ENCODE measurements around the gene HSD11B2. TPM values are rescaled to one million over a fixed set of nuclear protein-coding genes. Genes with fewer than 3 reads are reported as not detected.

HSD11B2 gene
- total and polyA plus RNA-seq, 2 of the 4 experiments (the other 2 are of a cell fraction), result 0.26 TPM; not detected in 1

- Histone ChIP-seq H2AK9ac (replicated peaks; ENCODE audit: low read depth, low read length, poor library complexity) (no peak overlapping the region), H3K56ac (ENCODE audit: extremely low read depth, insufficient read depth, low read length) (no peak overlapping the region), H2BK5ac (ENCODE audit: low read depth, low read length, poor library complexity, severe bottlenecking) (no peak overlapping the region), H4K8ac (ENCODE audit: low read depth in 2 of 2, low read length in 2 of 2) (no peak overlapping the region), H4K91ac (ENCODE audit: insufficient read depth, low read depth, low read length) (no peak overlapping the region), H3K14ac (replicated peaks; ENCODE audit: low read depth, low read length) (no peak overlapping the region), H3K27me3 (ENCODE audit: control insufficient read depth, insufficient read depth, low read length) (peaks cover 24% of the 10 kb centered on the region), H3K9me1 (ENCODE audit: insufficient read depth, low read length) (peaks cover 5% of the 10 kb centered on the region; the same call in 1 of the 2 replicates), H3K23ac (ENCODE audit: low read depth, low read length) (no peak overlapping the region), H3K79me1 (ENCODE audit: low read depth in 1 of 2, low read length in 2 of 2) (no peaks in the 10 kb centered on the region), H3K18ac (ENCODE audit: low read depth, low read length) (no peak overlapping the region), H2AK5ac (ENCODE audit: low read depth, low read length) (no peak overlapping the region), H3K9ac (ENCODE audit: low read depth, low read length) (no peak overlapping the region), H2BK20ac (ENCODE audit: low read depth, low read length) (no peak overlapping the region), H3K4me1 (ENCODE audit: control insufficient read depth, insufficient read depth, low read length) (peaks cover 5% of the 10 kb centered on the region; the same call in 1 of the 2 replicates), H3K4me3 (ENCODE audit: insufficient read depth, low read depth, low read length) (no peak overlapping the region), H4K5ac (ENCODE audit: low read depth, low read length) (no peak overlapping the region), H3K4ac (ENCODE audit: low read depth, low read length) (no peak overlapping the region), H3K27ac (ENCODE audit: insufficient read depth, low read length) (no peak overlapping the region), H4K20me1 (ENCODE audit: insufficient read depth, low read length) (no peaks in the 10 kb centered on the region), H3K9me3 (ENCODE audit: control insufficient read depth, insufficient read depth, low read length) (no peaks in the 10 kb centered on the region), H3K36me3 (ENCODE audit: control insufficient read depth, insufficient read depth, low read length) (no peaks in the 10 kb centered on the region), H3K4me2 (ENCODE audit: low read depth, low read length) (no peak overlapping the region), H2BK15ac (ENCODE audit: low read depth, low read length) (no peak overlapping the region), H2BK120ac (ENCODE audit: low read depth, low read length) (no peak overlapping the region), H2AFZ (replicated peaks; ENCODE audit: low read length, poor library complexity) (no peak overlapping the region)
- no peak for ATAC-seq (ENCODE audit: low read depth)
- ChIA-PET CTCF (no interaction called here), POLR2A (ENCODE audit: unreplicated experiment) (interaction anchor here (0.6 kb wide), 1 partner anchor 185 kb away, joined by 6 read pairs; no protein-coding TSS in a partner anchor)
- TF ChIP-seq RFX5 (IDR thresholded peaks at IDR 0.05; ENCODE audit: low read depth, low read length) (no peak), SMC3 (IDR thresholded peaks at IDR 0.05; ENCODE audit: low read depth, low read length) (no peak), MAZ (IDR thresholded peaks at IDR 0.05; ENCODE audit: borderline replicate concordance, low read depth, low read length) (no peak), CHD1 (IDR thresholded peaks at IDR 0.05; ENCODE audit: low read depth, low read length) (no peak), RAD21 (IDR thresholded peaks at IDR 0.05; ENCODE audit: low read length) (no peak), MXI1 (IDR thresholded peaks at IDR 0.05; ENCODE audit: borderline replicate concordance, low read depth, low read length) (no peak), FOS (IDR thresholded peaks at IDR 0.05; ENCODE audit: low read depth, low read length) (no peak), POLR2A (IDR thresholded peaks at IDR 0.05; ENCODE audit: low read depth, low read length) (no peak), NFE2L2 (IDR thresholded peaks at IDR 0.05; ENCODE audit: low read depth, low read length) (no peak), CEBPB (IDR thresholded peaks at IDR 0.05; ENCODE audit: low read depth, low read length) (no peak), RCOR1 (IDR thresholded peaks at IDR 0.05; ENCODE audit: insufficient replicate concordance, low read length) (no peak), ELK1 (IDR thresholded peaks at IDR 0.05; ENCODE audit: borderline replicate concordance, low read depth, low read length) (no peak)
- TF ChIP-seq, protein P1, sequence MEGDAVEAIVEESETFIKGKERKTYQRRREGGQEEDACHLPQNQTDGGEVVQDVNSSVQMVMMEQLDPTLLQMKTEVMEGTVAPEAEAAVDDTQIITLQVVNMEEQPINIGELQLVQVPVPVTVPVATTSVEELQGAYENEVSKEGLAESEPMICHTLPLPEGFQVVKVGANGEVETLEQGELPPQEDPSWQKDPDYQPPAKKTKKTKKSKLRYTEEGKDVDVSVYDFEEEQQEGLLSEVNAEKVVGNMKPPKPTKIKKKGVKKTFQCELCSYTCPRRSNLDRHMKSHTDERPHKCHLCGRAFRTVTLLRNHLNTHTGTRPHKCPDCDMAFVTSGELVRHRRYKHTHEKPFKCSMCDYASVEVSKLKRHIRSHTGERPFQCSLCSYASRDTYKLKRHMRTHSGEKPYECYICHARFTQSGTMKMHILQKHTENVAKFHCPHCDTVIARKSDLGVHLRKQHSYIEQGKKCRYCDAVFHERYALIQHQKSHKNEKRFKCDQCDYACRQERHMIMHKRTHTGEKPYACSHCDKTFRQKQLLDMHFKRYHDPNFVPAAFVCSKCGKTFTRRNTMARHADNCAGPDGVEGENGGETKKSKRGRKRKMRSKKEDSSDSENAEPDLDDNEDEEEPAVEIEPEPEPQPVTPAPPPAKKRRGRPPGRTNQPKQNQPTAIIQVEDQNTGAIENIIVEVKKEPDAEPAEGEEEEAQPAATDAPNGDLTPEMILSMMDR (conservative IDR thresholded peaks at IDR 0.05; ENCODE audit: low read depth, low read length), result no peak
- in situ Hi-C loops (cut with MboI; ENCODE audit: low sequenced_read_pairs), result no loop called here
- no peak for DNase-seq
- dilution Hi-C loops (cut with HindIII; ENCODE audit: low sequenced_read_pairs, unreplicated experiment), result no loop called here
- intact Hi-C loops (cut with micrococcal nuclease), result no loop called here
- BruUV-seq (replicated peaks), result no TSS peak
- whole genome bisulfite sequencing, 2 experiments (ENCODE audit: extremely low coverage in 2 of 2, insufficient read length in 1 of 2), result 93% methylated on average over 4 of the region's 8 CpGs; no CpG with 5 or more reads in 1 of the 2 experiments
Observed at GRCh38 chr16:67388191-67388590, 42.7 kb upstream of the HSD11B2 start.

Measured in IMR-90 (cell line).